HCT116 (cell line): ENCODE measurements around the gene UNC80. TPM values are rescaled to one million over a fixed set of nuclear protein-coding genes. Genes with fewer than 3 reads are reported as not detected.

Experiments
- ATAC-seq: fragments of 200-7000 bp; cut with Tn5 transposase; 2 replicates; pipeline ENCODE4 v1.9.1; 2020; ENCODE audit warnings: mild to moderate bottlenecking, moderate library complexity
- BruUV-seq: library from RNA; stranded (reverse); fragments of 400-500 nt; replicated peaks from 2 replicates; lab custom pipeline; 2021; lab: Mats Ljungman, UMichigan
- CTCF ChIA-PET: fragments of 300-600 bp; sonication (Branson Sonifier 250); formaldehyde crosslinking; loops from one replicate; lab custom pipeline; 2021; ENCODE audit warnings: antibody characterized with exemption; lab: Charles Lee
- POLR2A ChIA-PET: fragments of 300-600, 350-600 bp; sonication (Branson Sonifier 250); formaldehyde crosslinking; loops from one replicate; lab custom pipeline; 2021; ENCODE audit warnings: antibody characterized with exemption; lab: Charles Lee
- RAD21 ChIA-PET, 2 experiments: fragments of 300-600 bp; sonication (Branson Sonifier 250); formaldehyde crosslinking; loops; one replicate each; lab custom pipeline; 2023; ENCODE audit warnings: low total read pairs in 2 of 2; ENCODE audit not compliant: uncharacterized antibody in 2 of 2, unreplicated experiment in 2 of 2, low non-redundant PET in 1 of 2; lab: Charles Lee
- DNase-seq: peaks from one replicate; pipeline ENCODE4 v3.0.0-alpha.2; 2010; ENCODE audit warnings: low read depth, low spot score
- H2AFZ ChIP-seq: fragments of 200-600 bp; shearing (Covaris generic), sonication (generic); 2 replicates; pipeline ENCODE4 v1.6.1; 2017; ENCODE audit warnings: low read depth, mixed run types, mixed read lengths, antibody characterized with exemption, low read length; ENCODE audit not compliant: poor library complexity, severe bottlenecking
- H3K27ac ChIP-seq: 2 replicates; pipeline ENCODE4 v1.5.1; 2012; ENCODE audit warnings: low read depth, low read length
- H3K27me3 ChIP-seq: fragments of 200-600 bp; sonication (generic); 2 replicates; pipeline ENCODE4 v1.6.1; 2016; ENCODE audit warnings: mixed run types, low read length, mixed read lengths; ENCODE audit not compliant: insufficient read depth
- H3K36me3 ChIP-seq, 2 experiments: fragments of 200-500 bp in 1 of 2; fragments of 200-600 bp in 1 of 2; sonication (Bioruptor generic) in 1 of 2; sonication (generic) in 1 of 2; 2 replicates each; pipeline versions ENCODE4 v1.5.1 to v1.6.1; 2014 to 2016; ENCODE audit warnings: low read length in 2 of 2, inconsistent platforms in 1 of 2, mixed read lengths in 1 of 2, mixed run types in 1 of 2; ENCODE audit not compliant: insufficient read depth in 2 of 2, control insufficient read depth in 1 of 2
- H3K4me1 ChIP-seq, 2 experiments: fragments of 200-600 bp in 1 of 2; sonication (generic) in 1 of 2; 2 replicates each; pipeline versions ENCODE4 v1.5.1 to v1.6.1; 2012 to 2017; ENCODE audit warnings: low read length in 2 of 2, inconsistent platforms in 1 of 2, mild to moderate bottlenecking in 1 of 2, mixed read lengths in 1 of 2, mixed run types in 1 of 2, moderate library complexity in 1 of 2; ENCODE audit not compliant: insufficient read depth in 2 of 2, control insufficient read depth in 1 of 2
- H3K4me2 ChIP-seq: fragments of 200-600 bp; sonication (generic); 2 replicates; pipeline ENCODE4 v1.6.1; 2017; ENCODE audit warnings: mixed run types, low read length, mixed read lengths
- H3K4me3 ChIP-seq, 2 experiments: fragments of 200-600 bp in 1 of 2; sonication (generic) in 1 of 2; replicated peaks in 1 of 2; 2 replicates each; pipeline ENCODE4 v1.5.1; 2011 to 2016; ENCODE audit warnings: low read length in 2 of 2, control low read depth in 1 of 2, low read depth in 1 of 2, mild to moderate bottlenecking in 1 of 2, mixed read lengths in 1 of 2, mixed run types in 1 of 2
- H3K79me2 ChIP-seq: fragments of 200-600 bp; sonication (generic); 2 replicates; pipeline ENCODE4 v1.6.1; 2017; ENCODE audit warnings: mild to moderate bottlenecking, mixed run types, low read length, moderate library complexity, mixed read lengths; ENCODE audit not compliant: insufficient read depth
- H3K9ac ChIP-seq: fragments of 200-600 bp; sonication (generic); 2 replicates; pipeline ENCODE4 v1.6.1; 2016; ENCODE audit warnings: low read length, mixed read lengths
- H3K9me2 ChIP-seq: fragments of 200-600 bp; sonication (generic), shearing (Covaris generic); 2 replicates; pipeline ENCODE4 v1.6.1; 2017; ENCODE audit warnings: mixed run types, mild to moderate bottlenecking, moderate library complexity; ENCODE audit not compliant: insufficient read depth
- H3K9me3 ChIP-seq, 2 experiments: fragments of 200-500 bp in 1 of 2; fragments of 200-600 bp in 1 of 2; sonication (Bioruptor generic) in 1 of 2; sonication (generic) in 1 of 2; 2 replicates each; pipeline ENCODE4 v1.6.1; 2014 to 2017; ENCODE audit warnings: low read length in 2 of 2, mixed read lengths in 2 of 2, inconsistent platforms in 1 of 2, low read depth in 1 of 2, mild to moderate bottlenecking in 1 of 2, mixed run types in 1 of 2, moderate library complexity in 1 of 2; ENCODE audit not compliant: control insufficient read depth in 1 of 2, insufficient read depth in 1 of 2
- H4K20me1 ChIP-seq: fragments of 200-600 bp; sonication (generic), shearing (Covaris generic); 2 replicates; pipeline ENCODE4 v1.6.1; 2017; ENCODE audit warnings: mixed run types, mild to moderate bottlenecking, moderate library complexity; ENCODE audit not compliant: insufficient read depth
- CBX3 ChIP-seq: IDR thresholded peaks from 2 replicates; pipeline ENCODE4 v1.6.1; 2012; ENCODE audit warnings: low read depth
- ELF1 ChIP-seq: IDR thresholded peaks from 2 replicates; pipeline ENCODE4 v1.6.1; 2012; ENCODE audit warnings: low read depth, borderline replicate concordance
- POLR2A ChIP-seq: IDR thresholded peaks from 2 replicates; pipeline ENCODE4 v1.7.0; 2011; ENCODE audit warnings: borderline replicate concordance; ENCODE audit not compliant: insufficient read depth, insufficient read length; ENCODE audit errors: extremely low read depth
- RAD21 ChIP-seq: IDR thresholded peaks from 2 replicates; pipeline ENCODE4 v1.6.1; 2012; ENCODE audit warnings: low read depth, mild to moderate bottlenecking
- TCF7L2 ChIP-seq: IDR thresholded peaks from 2 replicates; pipeline ENCODE4 v1.7.0; 2011; ENCODE audit warnings: borderline replicate concordance, inconsistent platforms; ENCODE audit not compliant: insufficient read depth, insufficient read length; ENCODE audit errors: extremely low read depth
- ZBTB33 ChIP-seq: IDR thresholded peaks from 2 replicates; pipeline ENCODE4 v1.6.1; 2011; ENCODE audit warnings: mild to moderate bottlenecking, low read length, moderate library complexity; ENCODE audit not compliant: insufficient replicate concordance; ENCODE audit errors: extremely low read depth
- ZFX ChIP-seq: fragments of 450-650 bp; IDR thresholded peaks from 2 replicates; pipeline ENCODE4 v1.6.1; 2017
- intact Hi-C: fragments of 100-400 bp; cut with micrococcal nuclease; formaldehyde crosslinking; loops from 2 replicates; pipeline ENCODE4 v1.10.0; 2022
- total RNA-seq: library from RNA; stranded (reverse); gene quantifications from one replicate; pipeline ENCODE4 v1.2.1, GENCODE V29; 2021; ENCODE audit not compliant: unreplicated experiment

Gene UNC80
- total RNA-seq, 1 experiment from 2014 or later = not detected

- no TSS peak for BruUV-seq
- no peaks in the 10 kb centered on the region for H3K9me3 ChIP-seq
- no peaks in the 10 kb centered on the region for H3K9me2 ChIP-seq
- CTCF ChIA-PET = no interaction called here
- H3K4me1 ChIP-seq = peaks cover 4 to 12% of the 10 kb centered on the region in 2 experiments; a peak in 3 of 4 replicates
- POLR2A ChIA-PET = no interaction called here
- ATAC-seq = no peak
- H3K27me3 ChIP-seq = no peaks in the 10 kb centered on the region
- peaks cover 100% of the 10 kb centered on the region for H3K79me2 ChIP-seq
- no peak overlapping the region for H3K4me3 ChIP-seq
- intact Hi-C loops = no loop called here
- no peak overlapping the region for H3K27ac ChIP-seq
- RAD21 ChIA-PET = no interaction called here
- H4K20me1 ChIP-seq = peaks cover 54% of the 10 kb centered on the region; the same call in 1 of the 2 replicates
- no peak overlapping the region for H2AFZ ChIP-seq
- no peak overlapping the region for H3K4me2 ChIP-seq
- H3K9ac ChIP-seq = no peak overlapping the region
- peaks cover 9 to 20% of the 10 kb centered on the region in 2 experiments; a peak in 3 of 4 replicates for H3K36me3 ChIP-seq
- no peak for DNase-seq
- TF ChIP-seq ZFX (no peak), RAD21 (no peak), CBX3 (no peak), ZBTB33 (no peak), POLR2A (no peak), TCF7L2 (no peak)
Observed at GRCh38 chr2:210007895-210008294, 236.3 kb downstream of the UNC80 start.

- H3K27ac ChIP-seq = no peak overlapping the region
- intact Hi-C loops = no loop called here
- no TSS peak for BruUV-seq
- H3K9me2 ChIP-seq = no peaks in the 10 kb centered on the region
- no peak overlapping the region for H2AFZ ChIP-seq
- H3K4me1 ChIP-seq = peaks cover 0 to 3% of the 10 kb centered on the region in 2 experiments; a peak in 1 of 4 replicates
- H3K9ac ChIP-seq = no peak overlapping the region
- DNase-seq (no peak), ATAC-seq (no peak)
- H4K20me1 ChIP-seq = peaks cover 48% of the 10 kb centered on the region; the same call in 1 of the 2 replicates
- H3K9me3 ChIP-seq = no peaks in the 10 kb centered on the region
- TF ChIP-seq ELF1 = no peak
- no peak overlapping the region for H3K4me2 ChIP-seq
- no peaks in the 10 kb centered on the region for H3K27me3 ChIP-seq
- POLR2A ChIA-PET = no interaction called here
- RAD21 ChIA-PET = no interaction called here
- no peak overlapping the region for H3K4me3 ChIP-seq
- CTCF ChIA-PET = no interaction called here
- H3K36me3 ChIP-seq = peaks cover 9 to 20% of the 10 kb centered on the region in 2 experiments; a peak in 3 of 4 replicates
- peaks cover 100% of the 10 kb centered on the region for H3K79me2 ChIP-seq
Observed at GRCh38 chr2:210009126-210009525, 237.5 kb downstream of the UNC80 start.
